Stimulated activated naive B cell treated with anti-CD40 and anti-IgM and Interleukin-4, amounts not matched to agents 10 μg/mL and 1 μg/mL and 100 μg/mL, for 72 hours (primary cell): ENCODE results near the gene RNF13.
"Not testable (repeated sequence)": the region's sequence is repeated elsewhere in the genome, so short reads cannot be mapped to it uniquely, and the experiment has no call there.

ENCODE experiments used
- ATAC-seq, 2 donors: fragments of 150-1000 bp; cut with Tn5 transposase; replicated peaks; 2 replicates each; pipeline ENCODE4 v1.10.0; 2021; ENCODE audit warnings: moderate library complexity in 1 of 2
- DNase-seq: peaks from one replicate; pipeline ENCODE4 v3.0.0; 2021
- H3K27ac Mint-ChIP-seq: one replicate; pipeline ENCODE4 v1.8.0; 2022; ENCODE audit warnings: mild to moderate bottlenecking, mixed read lengths
- H3K27me3 Mint-ChIP-seq, 2 donors: one replicate each; pipeline ENCODE4 v1.8.0; 2022; ENCODE audit warnings: mixed read lengths in 2 of 2
- H3K36me3 Mint-ChIP-seq, 2 donors: one replicate each; pipeline ENCODE4 v1.8.0; 2022; ENCODE audit warnings: mixed read lengths in 2 of 2, mild to moderate bottlenecking in 1 of 2
- H3K4me1 Mint-ChIP-seq, 2 donors: one replicate each; pipeline ENCODE4 v1.8.0; 2022; ENCODE audit warnings: mixed read lengths in 2 of 2, mild to moderate bottlenecking in 1 of 2
- H3K4me3 Mint-ChIP-seq, 2 donors: one replicate each; pipeline ENCODE4 v1.8.0; 2022; ENCODE audit warnings: mild to moderate bottlenecking in 2 of 2, mixed read lengths in 2 of 2, moderate library complexity in 1 of 2
- H3K9me3 Mint-ChIP-seq, 2 donors: one replicate each; pipeline ENCODE4 v1.8.0; 2022; ENCODE audit warnings: mixed read lengths in 2 of 2, mild to moderate bottlenecking in 1 of 2

Gene RNF13

DNA sequence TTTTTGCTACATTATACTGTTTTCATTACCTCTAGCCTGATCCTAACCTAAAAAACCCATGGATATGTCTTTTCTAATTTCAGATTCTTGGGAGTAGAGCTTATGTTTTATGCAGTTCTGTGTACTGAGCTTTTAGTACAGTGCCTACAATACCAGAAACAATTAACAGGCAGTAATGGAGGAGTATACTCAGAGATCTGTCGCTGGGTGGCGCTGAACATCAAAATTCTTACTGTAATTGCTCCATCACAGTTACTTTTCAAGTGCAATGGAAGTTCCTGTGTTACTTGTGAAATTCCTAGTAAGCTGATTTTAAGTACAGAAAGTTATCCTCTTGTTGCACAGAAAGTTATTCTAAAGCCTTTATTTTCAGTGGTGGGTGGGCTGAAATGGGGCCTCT, 66.9 kb downstream of the RNF13 start:
- no peaks in the 10 kb centered on the region for H3K27me3 Mint-ChIP-seq
- H3K4me1 Mint-ChIP-seq = peaks cover 8 to 19% of the 10 kb centered on the region in 2 donors
- H3K9me3 Mint-ChIP-seq = peaks cover 7% of the 10 kb centered on the region in 2 donors
- DNase-seq (no peak), ATAC-seq (peak; percentile 48 to 70)
- H3K36me3 Mint-ChIP-seq = peaks cover 17 to 24% of the 10 kb centered on the region in 2 donors
- H3K27ac Mint-ChIP-seq = no peak overlapping the region
- no peak overlapping the region for H3K4me3 Mint-ChIP-seq

DNA sequence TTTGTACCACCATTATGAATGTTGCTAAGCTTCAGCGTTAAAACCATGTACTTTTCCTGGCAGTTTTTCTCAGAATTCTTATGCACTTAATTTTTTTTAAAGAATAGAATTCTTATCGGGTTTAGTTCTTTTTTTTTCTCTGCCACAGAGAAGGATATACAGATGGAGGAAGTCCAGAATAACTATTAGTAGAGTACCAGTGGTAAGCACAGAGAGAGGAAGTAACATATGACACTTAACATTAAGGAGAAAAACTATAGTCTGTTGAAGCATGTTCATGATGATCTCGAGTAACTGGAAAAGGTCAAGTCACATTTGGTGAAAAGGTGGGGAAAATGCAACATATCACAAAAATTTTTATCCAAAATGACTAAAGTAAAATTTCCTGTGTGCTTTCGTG, 68.9 kb downstream of the RNF13 start:
- peaks cover 7% of the 10 kb centered on the region in 2 donors for H3K9me3 Mint-ChIP-seq
- peak; percentile 85 to 90 for ATAC-seq
- H3K27ac Mint-ChIP-seq = no peak overlapping the region
- peaks cover 13 to 27% of the 10 kb centered on the region in 2 donors for H3K4me1 Mint-ChIP-seq
- H3K36me3 Mint-ChIP-seq = peaks cover 17 to 28% of the 10 kb centered on the region in 2 donors
- no peak for DNase-seq
- H3K4me3 Mint-ChIP-seq = no peak overlapping the region
- no peaks in the 10 kb centered on the region for H3K27me3 Mint-ChIP-seq

- no peak overlapping the region for H3K27ac Mint-ChIP-seq
- no peak overlapping the region for H3K4me3 Mint-ChIP-seq
- ATAC-seq (no peak), DNase-seq (no peak)
- no peaks in the 10 kb centered on the region for H3K27me3 Mint-ChIP-seq
- H3K36me3 Mint-ChIP-seq = peaks cover 20 to 30% of the 10 kb centered on the region in 2 donors
- peaks cover 7% of the 10 kb centered on the region in 2 donors for H3K9me3 Mint-ChIP-seq
- H3K4me1 Mint-ChIP-seq = peaks cover 13 to 27% of the 10 kb centered on the region in 2 donors
These were observed 70.1 kb downstream of the RNF13 start for GRCh38 chr3:149883134-149883533.

GRCh38 chr3:149883860-149884259, 70.8 kb downstream of the RNF13 start:
- H3K4me3 Mint-ChIP-seq, H3K9me3 Mint-ChIP-seq, DNase-seq, H3K27ac Mint-ChIP-seq, ATAC-seq, H3K27me3 Mint-ChIP-seq: not testable (repeated sequence)
- Mint-ChIP-seq H3K36me3 (peaks cover 20 to 34% of the 10 kb centered on the region in 2 donors), H3K4me1 (peaks cover 13 to 27% of the 10 kb centered on the region in 2 donors)

DNA sequence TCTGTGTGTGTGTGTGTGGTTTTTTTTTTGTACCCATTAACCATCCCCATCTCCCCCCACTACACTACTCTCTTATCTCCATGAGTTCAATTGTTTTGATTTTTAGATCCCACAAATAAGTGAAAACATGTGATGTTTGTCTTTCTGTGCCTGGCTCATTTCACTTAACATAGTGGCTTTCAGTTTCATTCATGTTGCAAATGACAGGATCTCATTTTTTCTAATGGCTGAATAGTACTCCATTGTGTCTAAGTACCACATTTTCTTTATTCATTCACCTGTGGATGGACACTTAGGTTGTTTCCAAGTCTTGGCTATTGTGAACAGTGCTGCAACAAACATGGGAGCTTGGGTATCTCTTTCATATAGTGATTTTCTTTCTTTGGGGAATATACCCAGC, 71.8 kb downstream of the RNF13 start:
- not testable (repeated sequence) for DNase-seq, ATAC-seq, H3K9me3 Mint-ChIP-seq, H3K27ac Mint-ChIP-seq, H3K27me3 Mint-ChIP-seq, H3K4me3 Mint-ChIP-seq
- Mint-ChIP-seq H3K36me3 (peaks cover 23 to 40% of the 10 kb centered on the region in 2 donors), H3K4me1 (peaks cover 13 to 27% of the 10 kb centered on the region in 2 donors)

DNA sequence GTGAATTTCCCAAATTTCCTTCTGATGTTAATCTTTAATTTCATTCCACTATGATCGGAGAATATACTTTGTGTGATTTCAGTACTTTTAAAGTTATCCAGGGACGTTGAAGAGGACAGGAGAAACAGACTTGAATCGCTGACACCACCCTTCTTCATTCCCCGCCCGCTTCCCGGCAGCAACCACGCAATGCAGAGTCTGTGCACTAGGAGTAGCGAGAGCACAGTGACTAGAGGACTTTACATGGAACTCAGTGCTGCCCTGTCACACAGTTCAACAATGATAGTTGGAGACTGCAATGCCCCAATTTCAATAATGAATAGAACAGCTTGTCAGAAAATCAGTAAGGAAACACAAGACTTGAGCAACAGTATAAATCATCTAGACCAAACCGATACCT, 73.9 kb downstream of the RNF13 start:
- peaks cover 7% of the 10 kb centered on the region in 2 donors for H3K9me3 Mint-ChIP-seq
- H3K36me3 Mint-ChIP-seq = peaks cover 26 to 48% of the 10 kb centered on the region in 2 donors
- no peak for DNase-seq
- ATAC-seq = no peak
- H3K27me3 Mint-ChIP-seq = no peaks in the 10 kb centered on the region
- no peak overlapping the region for H3K27ac Mint-ChIP-seq
- peaks cover 12 to 18% of the 10 kb centered on the region in 2 donors for H3K4me1 Mint-ChIP-seq
- H3K4me3 Mint-ChIP-seq = no peak overlapping the region

DNA sequence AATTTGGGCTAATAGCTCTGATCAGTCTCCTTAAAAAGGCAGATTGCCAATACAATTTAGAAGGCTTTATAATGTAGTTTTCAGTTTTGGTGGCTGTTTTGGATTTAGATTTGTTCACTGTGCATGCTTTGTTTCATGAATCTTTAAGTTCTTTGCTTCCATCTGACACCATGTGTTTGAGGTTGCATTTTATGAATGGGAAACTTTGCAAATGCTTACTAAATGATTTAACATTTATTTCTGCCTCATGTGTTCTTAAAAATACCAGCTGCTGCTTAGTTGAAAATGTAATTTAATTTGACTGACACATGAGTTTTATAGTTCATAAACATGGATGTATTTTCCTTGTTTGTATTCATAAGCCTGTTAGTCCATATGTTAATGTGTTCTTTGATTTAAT, 78.6 kb downstream of the RNF13 start:
- no peaks in the 10 kb centered on the region for H3K4me1 Mint-ChIP-seq
- H3K4me3 Mint-ChIP-seq = no peak overlapping the region
- no peaks in the 10 kb centered on the region for H3K27me3 Mint-ChIP-seq

GRCh38 chr3:149892371-149892770, 79.4 kb downstream of the RNF13 start:
- H3K36me3 Mint-ChIP-seq = peaks cover 9 to 20% of the 10 kb centered on the region in 2 donors
- H3K27me3 Mint-ChIP-seq = no peaks in the 10 kb centered on the region
- ATAC-seq (no peak), DNase-seq (no peak)
- no peaks in the 10 kb centered on the region for H3K4me1 Mint-ChIP-seq
- no peak overlapping the region for H3K27ac Mint-ChIP-seq
- H3K4me3 Mint-ChIP-seq = no peak overlapping the region
- no peaks in the 10 kb centered on the region for H3K9me3 Mint-ChIP-seq

More for the DNA sequence above, 78.6 kb downstream of the RNF13 start:
- Mint-ChIP-seq H3K36me3 (peaks cover 11 to 24% of the 10 kb centered on the region in 2 donors), H3K9me3 (no peaks in the 10 kb centered on the region), H3K27ac (no peak overlapping the region)
- DNase-seq (no peak), ATAC-seq (no peak)

GRCh38 chr3:149894205-149894604, 81.2 kb downstream of the RNF13 start:
- H3K4me1 Mint-ChIP-seq = no peaks in the 10 kb centered on the region
- peaks cover 9 to 19% of the 10 kb centered on the region in 2 donors for H3K36me3 Mint-ChIP-seq
- no peak for ATAC-seq
- H3K4me3 Mint-ChIP-seq = no peak overlapping the region
- H3K27me3 Mint-ChIP-seq = no peaks in the 10 kb centered on the region
- no peaks in the 10 kb centered on the region for H3K9me3 Mint-ChIP-seq
- DNase-seq = no peak
- H3K27ac Mint-ChIP-seq = no peak overlapping the region

DNA sequence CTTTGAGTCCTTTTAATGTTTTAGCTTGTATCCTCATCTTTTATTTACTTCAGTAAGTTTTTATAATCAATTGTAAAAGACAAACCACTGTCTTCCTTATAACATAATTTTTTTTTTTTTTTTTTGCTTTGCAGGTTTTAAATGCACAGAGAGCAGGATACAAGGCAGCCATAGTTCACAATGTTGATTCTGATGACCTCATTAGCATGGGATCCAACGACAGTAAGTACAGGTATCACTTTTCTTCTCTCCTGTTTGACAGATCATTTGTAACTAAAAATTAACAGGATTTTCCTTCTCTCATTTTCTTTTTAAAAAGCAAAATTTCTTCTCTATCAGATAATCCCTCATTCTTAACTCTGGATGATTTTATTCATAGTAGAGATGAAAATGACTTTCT, 82.3 kb downstream of the RNF13 start:
- H3K4me3 Mint-ChIP-seq = no peak overlapping the region
- DNase-seq (no peak), ATAC-seq (no peak)
- peaks cover 6 to 17% of the 10 kb centered on the region in 2 donors for H3K36me3 Mint-ChIP-seq
- H3K27ac Mint-ChIP-seq = no peak overlapping the region
- no peaks in the 10 kb centered on the region for H3K27me3 Mint-ChIP-seq
- peaks cover 3 to 5% of the 10 kb centered on the region in 2 donors for H3K4me1 Mint-ChIP-seq
- H3K9me3 Mint-ChIP-seq = no peaks in the 10 kb centered on the region

GRCh38 chr3:149895769-149896168, 82.8 kb downstream of the RNF13 start:
- no peak for ATAC-seq
- H3K4me3 Mint-ChIP-seq = no peak overlapping the region
- no peaks in the 10 kb centered on the region for H3K27me3 Mint-ChIP-seq
- DNase-seq = no peak
- no peak overlapping the region for H3K27ac Mint-ChIP-seq
- no peaks in the 10 kb centered on the region for H3K9me3 Mint-ChIP-seq
- H3K4me1 Mint-ChIP-seq = peaks cover 3 to 5% of the 10 kb centered on the region in 2 donors
- H3K36me3 Mint-ChIP-seq = peaks cover 6 to 13% of the 10 kb centered on the region in 2 donors

DNA sequence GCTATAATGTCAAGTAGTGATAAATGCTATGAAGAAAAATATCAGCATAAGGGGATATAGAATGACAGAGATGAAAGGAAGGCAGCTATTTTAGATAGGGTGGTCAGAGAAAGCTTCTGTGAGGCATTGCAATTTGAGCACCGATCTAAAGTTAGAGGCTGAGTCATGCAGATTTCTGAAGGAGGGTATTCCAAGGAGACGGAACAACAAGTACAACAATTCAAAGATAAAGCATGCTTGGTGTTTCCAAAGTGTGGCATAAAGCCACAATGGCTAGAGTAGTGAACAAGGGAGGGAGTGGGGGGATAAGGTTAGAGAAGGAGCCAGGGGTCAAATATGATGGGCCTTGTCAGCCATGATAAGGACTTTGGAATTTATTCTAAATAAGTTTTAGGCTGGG, 85.8 kb downstream of the RNF13 start:
- no peak for ATAC-seq

GRCh38 chr3:149900322-149900721, 87.3 kb downstream of the RNF13 start:
- Mint-ChIP-seq H3K4me1 (peaks cover 3 to 5% of the 10 kb centered on the region in 2 donors), H3K9me3 (no peaks in the 10 kb centered on the region), H3K27ac (no peak overlapping the region), H3K36me3 (peaks cover 9 to 23% of the 10 kb centered on the region in 2 donors), H3K27me3 (no peaks in the 10 kb centered on the region), H3K4me3 (no peak overlapping the region)
- ATAC-seq = no peak
- DNase-seq = no peak

More for the DNA sequence above, 85.8 kb downstream of the RNF13 start:
- Mint-ChIP-seq H3K36me3 (peaks cover 6 to 18% of the 10 kb centered on the region in 2 donors), H3K4me1 (peaks cover 3 to 5% of the 10 kb centered on the region in 2 donors), H3K9me3 (no peaks in the 10 kb centered on the region), H3K27ac (no peak overlapping the region), H3K4me3 (no peak overlapping the region), H3K27me3 (no peaks in the 10 kb centered on the region)
- no peak for DNase-seq

- ATAC-seq (no peak), DNase-seq (no peak)
- H3K27me3 Mint-ChIP-seq = no peaks in the 10 kb centered on the region
- H3K9me3 Mint-ChIP-seq = no peaks in the 10 kb centered on the region
- no peak overlapping the region for H3K27ac Mint-ChIP-seq
- no peak overlapping the region for H3K4me3 Mint-ChIP-seq
- peaks cover 9 to 23% of the 10 kb centered on the region in 2 donors for H3K36me3 Mint-ChIP-seq
- peaks cover 3 to 5% of the 10 kb centered on the region in 2 donors for H3K4me1 Mint-ChIP-seq
These were observed 88.8 kb downstream of the RNF13 start for GRCh38 chr3:149901770-149902169.

GRCh38 chr3:149902498-149903139, 89.6 kb downstream of the RNF13 start:
- DNase-seq = no peak
- no peak for ATAC-seq
- Mint-ChIP-seq H3K4me3 (no peak overlapping the region), H3K27me3 (no peaks in the 10 kb centered on the region), H3K36me3 (peaks cover 7 to 20% of the 10 kb centered on the region in 2 donors), H3K27ac (no peak overlapping the region), H3K4me1 (peaks cover 3 to 5% of the 10 kb centered on the region in 2 donors), H3K9me3 (no peaks in the 10 kb centered on the region)
